CD4-positive, alpha-beta T cell (primary cell): Measurements from ENCODE around the gene CEP152. TPM values are rescaled to one million over a fixed set of nuclear protein-coding genes. Genes with fewer than 3 reads are reported as not detected.

Experiments
- ATAC-seq: fragments of 200-7000 bp; cut with Tn5 transposase; one replicate; pipeline ENCODE4 v1.10.0; 2022; ENCODE audit warnings: mild to moderate bottlenecking; ENCODE audit not compliant: poor library complexity
- CTCF ChIA-PET: fragments of 350-600 bp; sonication (Branson Sonifier 250); formaldehyde crosslinking; loops from one replicate; lab custom pipeline; 2021; ENCODE audit warnings: antibody characterized with exemption, inconsistent platforms; lab: Charles Lee
- POLR2A ChIA-PET: fragments of 350-600 bp; sonication (Branson Sonifier 250); formaldehyde crosslinking; loops from one replicate; lab custom pipeline; 2021; ENCODE audit warnings: antibody characterized with exemption, inconsistent platforms; lab: Charles Lee
- DNase-seq, 14 experiments: peaks; one replicate each; pipeline ENCODE4 v3.0.0-alpha.2; 2013 to 2020; ENCODE audit warnings: mixed read lengths in 2 of 14
- H3K27ac ChIP-seq, 2 donors: one replicate each; pipeline versions ENCODE4 v1.5.1 to v1.7.0; 2013; ENCODE audit warnings: low read length in 2 of 2, low read depth in 1 of 2, mild to moderate bottlenecking in 1 of 2
- H3K27me3 ChIP-seq, 2 experiments: 1 replicate in 1 of 2; 2 replicates in 1 of 2; pipeline versions ENCODE4 v1.6.1 to v1.7.0; 2013; ENCODE audit warnings: low read length in 2 of 2, control low read depth in 1 of 2, mild to moderate bottlenecking in 1 of 2, moderate library complexity in 1 of 2; ENCODE audit not compliant: insufficient read depth in 2 of 2, control insufficient read depth in 1 of 2
- H3K36me3 ChIP-seq: one replicate; pipeline ENCODE4 v1.6.1; 2013; ENCODE audit warnings: low read length, control low read depth; ENCODE audit not compliant: insufficient read depth
- H3K4me1 ChIP-seq: one replicate; pipeline ENCODE4 v1.6.1; 2013; ENCODE audit warnings: low read length, control low read depth; ENCODE audit not compliant: insufficient read depth
- H3K4me3 ChIP-seq: one replicate; pipeline ENCODE4 v1.5.1; 2013; ENCODE audit warnings: mild to moderate bottlenecking, low read length, moderate library complexity
- H3K9me3 ChIP-seq, 2 experiments: 1 replicate in 1 of 2; 2 replicates in 1 of 2; pipeline versions ENCODE4 v1.6.1 to v1.7.0; 2013; ENCODE audit warnings: low read length in 2 of 2, mild to moderate bottlenecking in 2 of 2, control low read depth in 1 of 2, moderate library complexity in 1 of 2; ENCODE audit not compliant: control insufficient read depth in 1 of 2, insufficient read depth in 1 of 2
- H3K27ac Mint-ChIP-seq: one replicate; pipeline ENCODE4 v1.8.0; 2020; ENCODE audit warnings: mixed read lengths
- H3K27me3 Mint-ChIP-seq: one replicate; pipeline ENCODE4 v1.8.0; 2021; ENCODE audit warnings: mixed read lengths
- H3K36me3 Mint-ChIP-seq: one replicate; pipeline ENCODE4 v1.8.0; 2021; ENCODE audit warnings: low read depth, mixed read lengths
- H3K4me1 Mint-ChIP-seq: one replicate; pipeline ENCODE4 v1.8.0; 2021; ENCODE audit warnings: low read depth, mixed read lengths
- H3K4me3 Mint-ChIP-seq: one replicate; pipeline ENCODE4 v1.8.0; 2020; ENCODE audit warnings: mild to moderate bottlenecking, mixed read lengths
- H3K9me3 Mint-ChIP-seq: one replicate; pipeline ENCODE4 v1.8.0; 2020; ENCODE audit warnings: mixed read lengths
- intact Hi-C, 2 experiments: fragments of 100-400 bp; cut with DNase I in 1 of 2; cut with micrococcal nuclease in 1 of 2; formaldehyde crosslinking; loops; one replicate each; pipeline versions ENCODE4 v1.15.1 to v1.9.0; 2023 to 2025; cut with DNase I, micrococcal nuclease
- total RNA-seq, 174 experiments: library from RNA in 2 of 174; stranded (reverse) in 2 of 174; gene quantifications; one replicate each; pipeline ENCODE4 v1.2.3 and lab custom pipeline; 2021 to 2026
- TF ChIP-seq, protein P1 (sequence below): fragments of 200-600 bp; IDR thresholded peaks from one replicate; pipeline ENCODE4 v1.8.0; 2022; ENCODE audit warnings: antibody characterized with exemption, mild to moderate bottlenecking

The CEP152 gene
- total RNA-seq, 2 experiments from 2014 or later: 5.2 to 6.3 TPM

DNA sequence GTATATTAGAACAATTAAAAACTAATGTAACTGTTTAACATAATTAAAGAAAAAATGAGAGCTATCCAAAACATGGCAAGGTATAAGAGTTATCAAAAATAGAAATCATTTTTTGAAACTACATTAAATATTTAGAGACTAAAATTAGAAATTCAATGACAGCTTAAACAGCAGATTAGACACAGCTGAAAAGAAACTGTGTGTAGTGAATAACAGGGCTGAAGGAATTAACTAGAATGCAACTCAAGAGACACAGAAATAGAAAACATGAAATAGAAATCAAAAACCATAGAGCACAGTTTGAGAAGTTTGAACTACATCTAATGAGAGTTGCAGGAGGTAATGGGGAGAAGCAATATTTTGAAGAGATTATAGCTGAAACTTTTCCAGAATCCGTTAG is 105.5 kb downstream of the CEP152 start:
- TF ChIP-seq, protein P1, sequence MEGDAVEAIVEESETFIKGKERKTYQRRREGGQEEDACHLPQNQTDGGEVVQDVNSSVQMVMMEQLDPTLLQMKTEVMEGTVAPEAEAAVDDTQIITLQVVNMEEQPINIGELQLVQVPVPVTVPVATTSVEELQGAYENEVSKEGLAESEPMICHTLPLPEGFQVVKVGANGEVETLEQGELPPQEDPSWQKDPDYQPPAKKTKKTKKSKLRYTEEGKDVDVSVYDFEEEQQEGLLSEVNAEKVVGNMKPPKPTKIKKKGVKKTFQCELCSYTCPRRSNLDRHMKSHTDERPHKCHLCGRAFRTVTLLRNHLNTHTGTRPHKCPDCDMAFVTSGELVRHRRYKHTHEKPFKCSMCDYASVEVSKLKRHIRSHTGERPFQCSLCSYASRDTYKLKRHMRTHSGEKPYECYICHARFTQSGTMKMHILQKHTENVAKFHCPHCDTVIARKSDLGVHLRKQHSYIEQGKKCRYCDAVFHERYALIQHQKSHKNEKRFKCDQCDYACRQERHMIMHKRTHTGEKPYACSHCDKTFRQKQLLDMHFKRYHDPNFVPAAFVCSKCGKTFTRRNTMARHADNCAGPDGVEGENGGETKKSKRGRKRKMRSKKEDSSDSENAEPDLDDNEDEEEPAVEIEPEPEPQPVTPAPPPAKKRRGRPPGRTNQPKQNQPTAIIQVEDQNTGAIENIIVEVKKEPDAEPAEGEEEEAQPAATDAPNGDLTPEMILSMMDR: no peak
- H3K4me3 ChIP-seq: no peak overlapping the region
- peaks cover 0 to 5% of the 10 kb centered on the region in 2 experiments for H3K9me3 ChIP-seq
- no peak overlapping the region for H3K4me3 Mint-ChIP-seq
- no peaks in the 10 kb centered on the region for H3K27me3 ChIP-seq
- ATAC-seq (no peak), DNase-seq (no peak)
- ChIA-PET POLR2A (no interaction called here), CTCF (no interaction called here)
- H3K9me3 Mint-ChIP-seq: peaks cover 20% of the 10 kb centered on the region
- no peaks in the 10 kb centered on the region for H3K36me3 ChIP-seq
- no peak overlapping the region for H3K27ac Mint-ChIP-seq
- no peak overlapping the region for H3K27ac ChIP-seq
- intact Hi-C loops: no loop called here
- no peaks in the 10 kb centered on the region for H3K4me1 ChIP-seq
- no peaks in the 10 kb centered on the region for H3K27me3 Mint-ChIP-seq
- H3K4me1 Mint-ChIP-seq: no peaks in the 10 kb centered on the region
- H3K36me3 Mint-ChIP-seq: no peaks in the 10 kb centered on the region

DNA sequence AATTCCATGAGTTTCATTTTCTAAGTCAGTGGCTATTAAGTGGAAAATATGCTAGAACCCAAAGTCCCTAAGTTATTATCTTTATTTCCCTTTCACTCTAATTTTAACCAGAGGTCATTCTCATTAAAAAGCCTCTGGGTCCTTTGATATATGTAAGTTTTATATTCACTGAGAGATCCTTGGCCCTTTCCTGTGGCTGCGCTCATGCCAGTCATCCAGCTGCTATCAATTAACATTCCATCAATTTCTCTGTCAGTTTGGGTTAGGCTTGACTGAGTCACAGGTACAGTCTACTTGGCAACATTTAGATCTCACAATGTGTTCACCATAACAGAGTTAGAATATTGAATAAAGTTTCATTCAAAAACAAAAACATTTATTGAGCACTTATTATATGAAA is 107.3 kb downstream of the CEP152 start:
- ChIA-PET CTCF (no interaction called here), POLR2A (no interaction called here)
- ATAC-seq (no peak), DNase-seq (no peak)
- intact Hi-C loops: no loop called here
- Mint-ChIP-seq H3K4me3 (no peak overlapping the region), H3K27me3 (no peaks in the 10 kb centered on the region), H3K27ac (no peak overlapping the region), H3K4me1 (no peaks in the 10 kb centered on the region), H3K36me3 (no peaks in the 10 kb centered on the region), H3K9me3 (peaks cover 17% of the 10 kb centered on the region)
- H3K4me3 ChIP-seq: no peak overlapping the region
- H3K27ac ChIP-seq: no peak overlapping the region
- no peaks in the 10 kb centered on the region for H3K4me1 ChIP-seq
- H3K36me3 ChIP-seq: no peaks in the 10 kb centered on the region
- no peaks in the 10 kb centered on the region for H3K27me3 ChIP-seq
- TF ChIP-seq, protein P1: no peak
- H3K9me3 ChIP-seq: peaks cover 0 to 5% of the 10 kb centered on the region in 2 experiments

DNA sequence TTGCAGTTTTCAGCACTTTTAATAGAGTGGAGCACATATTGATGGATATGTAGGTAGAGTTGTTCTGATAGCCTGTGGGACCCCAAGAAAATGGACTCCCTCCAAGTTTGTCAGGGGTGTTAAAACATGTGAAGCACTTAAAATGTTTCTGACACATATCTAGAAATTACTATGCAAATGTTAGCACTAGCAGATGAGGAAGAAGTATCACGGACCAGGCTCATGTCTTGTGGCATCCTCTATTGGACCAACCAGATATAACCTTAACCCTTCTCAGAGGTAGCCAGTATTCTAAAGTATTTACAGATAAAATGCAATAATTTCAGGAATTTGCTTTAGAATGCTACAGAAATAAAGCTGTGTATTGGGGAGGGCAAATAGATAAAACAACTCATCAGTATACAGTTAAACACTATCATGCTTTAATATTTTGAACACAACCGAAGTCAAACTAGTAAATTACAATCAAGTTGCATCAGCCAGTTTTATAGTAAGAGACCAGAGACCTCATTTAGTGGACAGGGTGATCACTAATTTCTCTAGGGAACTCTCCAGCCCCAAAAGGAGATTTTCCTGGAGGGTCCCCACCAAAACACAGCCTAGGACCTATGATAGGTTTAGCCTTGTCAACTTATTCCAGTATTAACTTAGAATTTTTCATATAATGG is 108.2 kb downstream of the CEP152 start:
- Histone ChIP-seq H3K27me3 (no peaks in the 10 kb centered on the region), H3K9me3 (peaks cover 0 to 5% of the 10 kb centered on the region in 2 experiments), H3K27ac (no peak overlapping the region), H3K4me3 (no peak overlapping the region), H3K4me1 (no peaks in the 10 kb centered on the region), H3K36me3 (no peaks in the 10 kb centered on the region)
- Mint-ChIP-seq H3K4me1 (no peaks in the 10 kb centered on the region), H3K9me3 (peaks cover 14% of the 10 kb centered on the region), H3K27me3 (no peaks in the 10 kb centered on the region), H3K4me3 (no peak overlapping the region), H3K36me3 (no peaks in the 10 kb centered on the region), H3K27ac (no peak overlapping the region)
- intact Hi-C loops: no loop called here
- DNase-seq (no peak), ATAC-seq (no peak)
- ChIA-PET POLR2A (no interaction called here), CTCF (no interaction called here)
- TF ChIP-seq, protein P1: no peak
